ENCODE results near the gene DMWD.

DNA sequence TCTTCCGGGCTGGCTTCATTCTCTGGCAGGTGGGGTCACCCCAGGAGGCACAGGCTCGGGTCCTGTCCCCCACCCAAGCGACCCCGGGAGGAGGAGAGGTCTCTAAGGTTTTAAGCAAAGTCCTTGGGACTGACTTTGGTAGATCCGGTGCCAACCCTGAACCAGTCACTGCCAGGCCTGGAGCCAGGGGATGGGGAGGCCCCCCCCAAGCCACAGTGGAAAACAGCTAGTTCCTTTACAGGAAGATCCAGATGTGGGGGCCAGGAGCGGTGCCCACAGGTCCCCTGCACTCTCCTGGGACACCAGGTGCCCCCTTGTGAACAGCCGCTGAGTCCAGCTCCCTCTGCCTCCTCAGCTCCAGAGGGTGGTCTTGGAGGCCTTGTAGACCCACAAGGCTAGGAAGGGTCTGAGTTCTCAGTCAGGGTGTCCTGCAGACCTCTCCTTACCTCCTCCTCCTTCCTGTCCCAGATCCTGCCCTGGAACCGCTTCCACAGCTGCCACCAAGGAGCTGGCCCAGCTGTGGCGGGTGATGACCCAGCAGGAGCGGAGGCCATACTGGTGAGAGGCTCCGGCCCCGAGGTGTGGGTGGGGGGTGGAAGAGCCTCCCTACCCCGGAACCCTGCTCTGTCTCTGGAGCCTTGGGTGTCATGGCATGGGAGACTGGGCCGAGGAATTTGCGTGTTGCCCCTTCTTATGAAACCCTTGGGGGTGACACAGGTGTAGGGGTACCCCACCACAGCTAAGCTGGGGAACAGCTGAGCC is 29.6 kb downstream of the DMWD start:
- TF ChIP-seq CTCF (CRISPR knock-in tag; IDR thresholded peaks at IDR 0.05) (no peak), NFKB2 (CRISPR knock-in tag; IDR thresholded peaks at IDR 0.05; ENCODE audit: borderline replicate concordance) (no peak), REXO4 (CRISPR knock-in tag; IDR thresholded peaks at IDR 0.05; ENCODE audit: borderline replicate concordance) (no peak), ZBTB1 (CRISPR knock-in tag; IDR thresholded peaks at IDR 0.05; ENCODE audit: borderline replicate concordance) (no peak), CBFB (CRISPR knock-in tag; IDR thresholded peaks at IDR 0.05) (no peak)
